Stimulated activated CD8-positive, alpha-beta memory T cell treated with anti-CD3 and anti-CD28 coated beads, Interleukin-15, amount 100 ng/mL, for 24 hours (primary cell): Measurements from ENCODE around the gene ITGB3BP.
"Not testable (repeated sequence)": the region's sequence is repeated elsewhere in the genome, so short reads cannot be mapped to it uniquely, and the experiment has no call there.

Experiments used
- DNase-seq: peaks from one replicate; pipeline ENCODE4 v3.0.0-alpha.2; 2020; ENCODE audit warnings: low read depth

The ITGB3BP gene, protein sequence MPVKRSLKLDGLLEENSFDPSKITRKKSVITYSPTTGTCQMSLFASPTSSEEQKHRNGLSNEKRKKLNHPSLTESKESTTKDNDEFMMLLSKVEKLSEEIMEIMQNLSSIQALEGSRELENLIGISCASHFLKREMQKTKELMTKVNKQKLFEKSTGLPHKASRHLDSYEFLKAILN

DNA sequence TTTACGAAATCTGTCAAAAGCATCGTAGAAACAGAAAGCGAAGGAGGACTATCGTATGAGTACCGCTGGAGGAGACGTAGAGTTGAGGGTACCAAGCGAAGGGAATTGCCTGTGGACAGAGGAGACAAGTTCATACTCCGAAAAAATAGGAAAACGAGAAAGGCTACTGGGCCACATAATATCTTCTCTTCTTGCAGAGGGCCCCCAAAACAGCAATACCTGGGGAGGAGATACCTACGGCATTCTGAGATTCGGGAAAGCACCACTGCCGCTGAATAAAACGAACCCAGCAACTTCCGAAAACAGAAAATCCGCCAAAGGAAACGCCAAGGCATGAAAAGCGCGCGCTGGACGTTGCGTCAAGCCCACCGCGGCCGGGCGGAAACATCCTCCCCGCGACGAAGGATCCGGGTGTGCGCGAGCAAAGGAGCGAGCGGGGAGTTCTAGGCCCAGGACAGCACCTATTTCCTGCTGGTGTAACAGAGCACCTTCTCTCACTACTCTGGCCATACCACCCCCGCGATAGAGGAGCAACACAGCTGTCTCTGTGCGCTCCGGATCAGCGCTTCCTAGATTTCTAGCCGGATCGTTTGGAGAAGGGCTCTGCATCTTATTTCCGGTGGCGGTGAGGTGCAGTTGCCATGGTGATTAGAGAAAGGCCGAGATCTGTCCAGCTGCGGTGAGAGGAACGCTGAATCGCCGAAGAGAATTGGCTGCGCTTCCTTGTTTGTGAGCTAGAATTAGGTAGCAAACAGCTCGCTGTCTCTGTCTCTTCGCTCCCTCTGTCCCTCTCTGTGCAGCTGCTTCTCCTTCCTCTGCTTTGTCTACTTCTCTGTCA, at the start of gene ITGB3BP, which contains the start of gene EFCAB7:
Gene ITGB3BP, minus strand, starts transcription at position 335 of the 838 bp plus-strand sequence. Its CDS starts 92 bp downstream, at position 243.
Gene EFCAB7, plus strand, starts transcription at position 635 of the 838 bp plus-strand sequence. CDS start 2,048 bp downstream, outside the sequence.
- DNase-seq, result peak; percentile 63

DNA sequence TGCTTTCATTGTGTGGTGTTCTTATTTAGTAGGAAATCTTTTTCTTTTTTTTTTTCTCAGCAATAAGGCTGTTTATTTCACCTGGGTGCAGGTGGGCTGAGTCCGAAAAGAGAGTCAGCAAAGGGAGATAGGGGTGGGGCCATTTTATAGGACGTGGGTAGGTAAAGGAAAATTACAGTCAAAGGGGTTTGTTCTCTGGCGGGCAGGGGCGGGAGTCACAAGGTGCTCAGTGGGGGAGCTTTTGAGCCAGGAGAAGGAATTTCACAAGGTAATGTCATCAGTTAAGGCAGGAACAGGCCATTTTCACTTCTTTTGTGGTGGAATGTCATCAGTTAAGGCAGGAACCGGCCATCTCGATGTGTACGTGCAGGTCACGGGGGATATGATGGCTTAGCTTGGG, 49.7 kb upstream of the ITGB3BP start:
- not testable (repeated sequence) for DNase-seq

DNA sequence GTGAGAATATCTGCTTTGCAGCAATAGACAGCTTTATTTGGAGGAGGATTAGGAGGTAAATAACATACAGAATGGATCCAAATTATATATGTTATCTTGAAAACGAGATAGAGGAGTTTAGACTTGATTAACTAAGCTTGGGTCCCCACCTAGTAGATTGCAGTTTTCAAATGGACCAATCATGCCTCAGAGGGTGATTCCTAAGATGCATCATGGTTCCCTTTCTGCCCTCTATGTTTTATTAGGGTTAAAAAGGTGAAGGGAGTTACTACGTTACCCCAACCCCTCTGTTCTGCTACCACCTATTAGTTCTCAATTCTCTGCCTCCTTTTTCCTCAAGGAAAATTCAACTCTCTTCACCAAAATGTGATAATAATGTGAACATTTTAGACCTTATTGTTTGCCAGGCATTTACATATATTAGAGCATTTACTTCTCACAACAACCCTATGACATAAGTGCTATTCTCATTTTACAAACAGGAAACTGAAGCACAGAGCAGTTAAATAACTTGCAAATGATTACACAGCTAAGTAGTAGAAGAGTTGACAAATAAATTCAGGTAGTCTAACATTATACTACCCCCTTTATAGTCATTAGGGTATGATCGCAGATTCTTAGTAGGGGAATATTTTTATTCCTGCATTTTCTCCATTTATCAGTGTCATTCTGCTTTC, 46.8 kb upstream of the ITGB3BP start:
- no peak for DNase-seq

DNA sequence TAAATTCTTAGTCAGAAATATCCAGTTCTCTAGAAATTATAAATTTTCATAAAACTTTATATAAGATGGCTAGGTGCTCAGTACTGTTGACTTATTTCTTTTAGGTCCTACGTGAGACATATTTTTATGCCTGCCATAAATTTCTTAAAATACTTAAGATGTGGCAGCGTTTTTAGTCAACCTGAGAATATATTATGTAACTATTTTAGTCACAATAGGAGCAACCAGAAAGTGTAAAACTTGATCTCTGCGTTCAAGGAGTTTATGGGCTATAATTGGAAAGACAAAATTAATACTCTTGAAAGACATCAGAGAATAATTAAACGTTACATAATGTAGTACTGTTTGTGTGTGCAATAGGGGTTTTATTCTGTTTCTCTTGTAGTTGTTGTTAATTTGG, 46.0 kb upstream of the ITGB3BP start:
- no peak for DNase-seq

DNA sequence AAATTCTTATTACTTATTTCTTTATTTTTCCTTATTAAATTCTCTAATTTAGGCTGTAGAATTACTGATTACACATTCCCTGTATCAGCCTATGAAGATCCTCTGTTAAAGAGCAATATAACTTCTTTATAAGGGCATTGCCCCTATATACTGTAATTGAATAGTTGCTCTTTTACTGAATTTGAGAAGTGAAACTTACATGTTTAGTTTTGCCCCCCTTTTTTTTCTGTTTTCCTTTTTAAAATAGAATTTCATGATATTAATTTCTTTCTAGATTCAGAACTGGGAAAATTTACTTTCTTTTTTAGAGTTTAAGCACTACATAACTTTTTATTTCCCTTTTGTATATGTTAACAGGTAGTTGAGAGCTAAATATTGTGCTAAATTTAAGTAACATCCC, 40.7 kb upstream of the ITGB3BP start:
- DNase-seq, result no peak

DNA sequence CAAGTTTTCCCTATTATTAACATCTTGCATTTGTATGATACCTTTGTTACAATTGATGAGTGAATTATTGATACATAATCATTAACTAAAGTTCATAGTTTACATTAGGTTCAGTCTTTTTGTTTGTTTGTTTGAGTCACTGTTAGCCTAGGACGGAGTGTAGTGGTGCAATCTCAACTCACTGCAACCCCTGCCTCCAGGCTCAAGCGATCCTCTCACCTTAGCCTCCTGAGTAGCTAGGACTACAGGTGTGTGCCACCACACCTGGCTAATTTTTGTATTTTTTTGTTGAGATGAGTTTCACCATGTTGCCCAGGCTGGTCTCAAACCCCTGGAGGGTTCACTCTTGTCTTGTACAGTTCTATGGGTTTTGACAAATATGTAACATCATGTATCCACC, 36.3 kb upstream of the ITGB3BP start:
- no peak for DNase-seq

DNA sequence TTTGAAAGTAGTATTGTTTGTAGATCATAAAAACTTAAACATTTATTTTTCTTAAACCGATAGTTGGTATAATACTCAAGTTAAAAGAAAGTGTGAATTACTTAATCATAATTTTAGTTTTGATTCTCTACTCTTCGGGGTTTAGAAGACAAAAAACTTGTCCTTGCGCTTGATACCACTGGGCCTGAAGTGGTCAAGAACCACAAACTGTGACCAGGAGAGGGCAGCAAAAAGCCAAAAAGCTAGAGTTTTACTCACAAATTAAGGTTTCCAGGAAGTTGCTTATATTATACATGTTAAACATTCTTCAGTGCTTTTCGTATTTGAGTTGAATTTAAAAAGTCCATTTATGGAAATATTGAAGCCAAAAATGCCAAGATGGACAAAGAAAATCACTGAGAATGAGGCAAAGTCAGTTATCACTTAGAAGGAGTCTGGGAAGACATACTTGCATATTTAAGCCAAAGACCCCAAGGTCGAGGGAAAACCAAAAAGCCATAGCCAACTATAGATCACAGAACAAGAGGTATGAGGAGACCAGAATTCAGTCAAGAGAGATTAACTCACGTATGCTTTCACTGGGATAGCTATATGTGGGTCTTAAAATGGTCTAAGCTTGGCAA, 34.5 kb upstream of the ITGB3BP start:
- no peak for DNase-seq

DNA sequence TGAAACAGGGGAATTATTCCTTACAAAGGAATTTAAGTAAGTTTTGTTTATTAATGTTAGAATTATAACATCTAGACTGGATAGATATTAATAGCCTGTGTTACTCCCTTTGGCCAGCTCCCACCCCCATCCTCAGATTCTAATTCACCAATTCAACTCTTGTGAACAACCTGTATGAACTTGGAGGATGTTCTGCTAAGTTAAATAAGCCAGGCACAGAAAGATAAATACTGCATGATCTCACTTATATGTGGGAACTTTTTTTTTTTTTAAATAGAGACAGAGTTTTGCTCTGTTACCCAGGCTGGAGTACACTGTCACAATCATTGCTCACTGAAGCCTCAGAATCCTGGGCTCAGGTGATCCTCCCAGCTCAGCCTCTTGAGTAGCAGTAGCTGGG, 32.5 kb upstream of the ITGB3BP start:
- DNase-seq, result no peak

DNA sequence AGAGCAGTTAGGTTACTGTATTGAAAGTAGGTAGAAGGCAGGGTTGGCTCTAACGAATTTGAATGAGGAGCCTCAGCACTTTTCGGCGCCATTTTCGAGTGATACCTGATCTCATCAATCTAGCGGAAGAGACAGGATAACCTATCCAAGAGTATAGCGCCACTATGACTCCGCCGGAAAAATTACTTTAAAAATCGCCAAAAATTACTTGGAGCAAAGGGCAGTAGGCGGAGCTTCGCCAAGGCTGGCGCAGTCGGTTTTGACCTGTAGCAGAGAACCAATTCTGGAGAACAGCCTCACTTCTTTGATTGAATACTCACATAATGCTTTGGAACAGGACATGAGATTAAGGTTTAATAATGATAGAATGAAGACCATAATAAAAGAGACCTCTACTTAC, 25.9 kb upstream of the ITGB3BP start:
- no peak for DNase-seq

DNA sequence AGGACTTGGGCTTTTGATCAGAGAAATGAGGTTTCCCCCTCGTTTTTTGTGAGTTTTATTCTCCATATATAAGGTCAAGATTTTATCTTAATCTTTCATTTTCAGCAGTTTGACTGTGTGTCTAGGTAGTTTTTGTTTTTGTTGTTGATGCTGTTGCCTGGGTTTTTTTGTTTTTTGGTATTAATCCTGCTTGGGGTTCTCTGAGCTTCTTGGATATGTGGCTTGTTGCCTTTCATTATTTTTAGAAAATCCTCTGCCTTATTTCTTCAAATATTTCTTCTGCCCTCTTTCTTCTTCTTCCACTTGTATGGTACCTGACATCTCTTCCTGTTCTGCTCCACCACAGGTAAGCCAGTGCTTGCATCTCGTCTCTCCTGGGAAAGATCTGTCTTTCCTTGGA, 25.3 kb upstream of the ITGB3BP start:
- DNase-seq, result no peak

DNA sequence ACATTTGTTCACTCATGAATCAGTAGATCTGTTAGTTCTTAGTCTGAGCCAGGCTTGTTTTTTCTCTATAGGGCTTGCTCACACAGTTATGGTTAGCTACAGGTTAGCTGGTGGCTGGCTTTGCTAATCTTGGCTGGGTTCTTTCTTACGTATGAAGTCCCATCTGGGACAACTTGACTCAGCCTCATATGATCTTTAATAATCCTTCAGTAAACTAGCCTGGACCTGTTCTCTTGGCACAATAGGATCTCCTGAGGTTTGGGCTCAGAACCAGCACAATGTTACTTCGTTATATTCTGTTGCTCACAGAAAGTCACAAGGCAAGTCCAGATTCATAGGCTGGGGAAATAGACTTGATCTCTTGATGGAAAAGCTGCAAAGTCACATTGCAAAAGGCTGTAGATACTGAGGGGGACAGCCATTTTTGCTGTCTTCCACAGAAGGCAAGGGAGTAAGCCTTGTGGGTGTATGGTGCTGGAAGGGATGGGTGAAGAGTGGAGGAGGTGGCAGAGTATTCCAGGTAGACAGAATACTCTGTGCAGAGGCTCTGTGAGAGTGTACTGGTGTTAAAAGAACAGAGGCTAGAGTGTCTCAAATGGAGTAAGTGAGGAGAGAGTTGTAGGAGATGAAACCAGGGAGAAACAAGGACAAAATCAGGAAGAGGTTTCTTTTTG, 24.7 kb upstream of the ITGB3BP start:
- no peak for DNase-seq

DNA sequence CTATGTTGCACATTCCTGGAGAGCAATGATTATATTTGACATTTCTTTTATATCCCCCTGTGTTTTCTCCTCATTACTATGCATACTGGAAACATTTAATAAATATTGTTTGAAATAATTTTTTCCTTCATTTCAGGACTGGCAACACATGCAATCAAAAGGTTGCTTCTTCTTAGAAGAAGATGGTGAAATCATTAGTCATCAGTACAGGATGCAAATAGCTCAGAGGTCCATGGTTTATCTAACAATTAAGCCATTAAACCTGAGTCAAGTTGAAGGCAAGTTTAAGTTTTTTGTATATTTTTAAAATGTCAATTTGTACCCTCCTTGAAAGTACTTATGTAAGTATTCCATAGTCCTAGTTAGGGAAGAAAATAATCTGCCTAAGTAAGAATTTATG, 22.8 kb upstream of the ITGB3BP start:
- no peak for DNase-seq

DNA sequence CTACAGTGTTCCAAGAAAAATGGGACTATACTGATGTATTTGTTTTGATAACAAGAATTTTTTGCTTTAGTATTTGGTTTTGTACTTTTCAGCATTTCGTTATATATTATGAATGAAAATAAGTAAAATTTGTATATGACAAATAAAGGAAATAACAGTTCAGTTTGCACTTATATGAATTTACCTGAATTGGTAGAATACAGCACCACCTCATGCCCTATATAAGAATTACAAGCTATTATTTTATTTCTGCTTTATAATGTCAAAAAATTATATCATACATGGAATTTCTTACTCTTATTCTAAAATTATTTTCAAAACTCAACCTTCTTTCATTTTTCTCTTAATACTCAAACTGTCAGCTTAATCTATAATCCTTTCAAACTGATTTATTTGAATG, 14.9 kb upstream of the ITGB3BP start:
- no peak for DNase-seq

DNA sequence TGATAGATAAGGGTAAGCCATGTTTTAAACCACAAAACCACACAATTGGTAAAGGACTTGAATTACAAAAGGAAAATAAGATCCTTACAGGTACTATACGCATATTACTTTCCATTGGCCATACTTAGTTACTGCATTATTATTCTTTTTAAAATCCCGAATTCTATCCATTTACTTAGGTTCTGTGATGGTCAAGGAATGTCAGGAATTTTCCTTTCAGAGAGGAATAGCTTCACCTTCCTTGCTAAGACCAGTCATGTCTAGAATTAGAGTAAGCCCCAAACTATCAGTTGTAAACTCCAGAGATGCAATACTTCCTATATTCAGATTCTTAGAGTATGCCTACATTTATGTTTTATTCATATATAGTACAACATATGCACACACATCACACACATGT, 14.0 kb upstream of the ITGB3BP start:
- no peak for DNase-seq

DNA sequence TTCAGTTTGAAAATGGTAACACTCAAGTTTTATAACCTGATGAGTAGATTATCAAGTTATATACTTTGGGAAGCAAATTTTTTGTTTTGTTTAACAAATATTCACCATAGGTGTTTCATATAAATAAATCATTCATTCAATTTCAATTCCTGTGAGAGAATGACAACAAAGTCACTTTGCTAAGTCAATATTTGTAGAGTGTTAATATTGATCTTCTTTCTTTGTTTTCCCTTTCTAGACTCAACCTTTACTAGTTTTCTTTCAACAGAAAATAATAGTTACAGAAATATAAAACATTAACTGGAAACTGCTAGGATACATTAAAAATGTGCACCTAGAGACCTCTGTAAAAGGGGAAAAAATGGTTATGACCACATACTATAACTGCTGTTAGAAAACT, 11.4 kb upstream of the ITGB3BP start:
- no peak for DNase-seq

DNA sequence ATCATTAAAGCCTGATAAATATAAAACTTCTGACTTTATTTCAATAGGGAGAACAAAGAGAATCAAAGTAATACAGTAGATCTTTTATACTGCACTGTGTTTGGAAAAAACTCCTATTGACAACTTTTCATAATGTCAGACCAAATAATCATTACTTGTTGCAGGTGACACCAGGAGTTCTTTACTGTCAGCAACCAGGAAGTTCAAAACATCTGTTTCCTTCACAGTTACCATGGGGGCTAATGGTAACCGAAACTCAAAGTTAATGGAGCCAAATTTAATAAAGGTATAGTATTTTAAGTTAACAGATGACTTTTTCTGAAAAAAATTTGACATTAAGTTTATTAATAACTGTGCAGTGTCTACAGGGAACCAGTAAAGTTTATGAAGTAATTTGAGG, 10.9 kb upstream of the ITGB3BP start:
- no peak for DNase-seq

DNA sequence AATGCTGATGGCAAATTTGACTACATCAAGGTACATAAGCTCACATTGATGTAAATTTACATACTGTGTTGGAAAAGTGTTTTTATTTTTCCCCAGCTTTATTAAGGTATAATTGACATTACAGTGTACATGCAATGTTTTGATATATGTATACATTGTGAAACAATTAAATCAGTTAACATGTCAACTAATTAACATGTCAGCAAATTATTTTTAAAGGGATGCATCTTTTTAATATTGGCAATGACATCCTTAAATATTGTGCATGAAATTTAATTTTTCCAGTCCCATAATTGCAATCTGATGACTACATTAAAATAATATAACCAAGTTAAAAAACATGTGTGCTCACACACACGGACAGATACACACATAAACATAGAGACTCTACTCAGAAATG, 9.7 kb upstream of the ITGB3BP start:
- no peak for DNase-seq

DNA sequence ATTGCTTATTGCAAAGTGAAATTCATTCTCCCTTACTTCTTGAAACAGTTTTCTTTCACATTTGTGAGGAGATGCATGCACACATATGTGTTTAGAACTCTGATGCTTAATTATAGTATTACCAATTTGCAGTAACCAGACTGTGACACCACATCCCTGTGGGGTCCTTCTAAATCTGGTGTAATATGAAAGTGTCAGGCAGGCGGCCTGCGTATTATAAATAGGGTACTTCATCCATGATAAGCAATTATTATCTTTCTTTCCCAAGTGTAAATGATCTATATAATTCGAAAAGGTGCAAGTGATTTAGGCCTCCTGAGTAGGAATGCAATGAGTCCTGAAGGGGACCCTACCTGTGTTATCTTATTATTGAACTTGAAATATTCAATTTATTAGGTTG, 1.2 kb upstream of the ITGB3BP start:
- DNase-seq, result no peak

DNA sequence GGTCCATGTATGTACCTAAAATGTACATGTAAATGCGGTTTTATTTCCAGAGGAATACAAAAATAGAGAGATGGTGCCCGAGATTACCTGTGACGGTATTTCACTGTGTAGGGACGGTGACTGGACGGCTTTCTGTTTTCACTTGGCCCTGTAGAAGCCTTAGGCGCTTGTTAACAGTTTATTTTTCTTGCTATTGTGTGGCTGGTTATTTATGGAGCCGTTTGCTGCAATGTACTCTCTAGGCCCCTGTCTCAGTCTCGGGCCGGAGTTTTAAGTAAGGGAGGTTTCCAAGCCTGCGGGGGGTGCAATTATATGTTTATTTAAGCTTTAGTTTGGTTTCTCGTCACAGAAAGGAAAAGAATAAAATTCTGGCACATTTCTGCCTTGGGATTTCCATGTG, 713 bp upstream of the ITGB3BP start:
- no peak for DNase-seq

DNA sequence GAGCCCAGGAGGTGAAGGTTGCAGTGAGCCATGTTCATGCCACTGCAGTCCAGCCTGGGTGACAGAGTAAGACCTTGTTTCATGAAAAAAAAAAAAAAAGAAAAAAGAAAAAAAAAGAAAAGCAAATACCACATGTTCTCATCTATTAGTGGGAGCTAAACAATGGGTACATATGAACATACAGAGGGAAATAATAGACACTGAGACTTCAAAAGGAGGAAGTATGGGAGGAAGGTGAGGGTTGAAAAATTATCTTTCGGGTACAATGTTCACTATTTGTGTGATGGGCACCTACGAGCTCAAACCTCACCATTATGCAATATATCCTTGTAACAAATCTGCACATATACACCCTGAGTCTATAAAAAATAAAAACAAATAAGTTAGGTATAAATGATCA, 6.4 kb downstream of the ITGB3BP start:
- DNase-seq, result no peak

DNA sequence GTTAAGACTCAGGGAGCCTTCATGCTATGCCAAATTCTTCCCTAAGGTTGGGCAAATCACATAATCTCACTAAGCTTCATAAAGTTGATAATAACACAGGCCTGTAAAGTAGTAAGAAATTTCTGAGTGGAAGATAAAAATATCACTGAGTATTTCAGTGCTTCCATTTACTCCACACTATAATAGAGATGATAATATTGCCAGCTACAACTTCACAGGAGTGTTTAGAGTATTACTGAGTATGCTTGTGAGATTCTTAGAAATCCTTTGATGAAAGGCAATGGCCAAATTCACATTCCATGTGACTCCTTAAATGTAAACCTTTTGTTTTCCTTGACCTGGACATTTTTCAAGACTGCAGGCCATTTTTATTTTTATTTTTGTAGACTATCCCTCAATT, 10.4 kb downstream of the ITGB3BP start:
- no peak for DNase-seq

DNA sequence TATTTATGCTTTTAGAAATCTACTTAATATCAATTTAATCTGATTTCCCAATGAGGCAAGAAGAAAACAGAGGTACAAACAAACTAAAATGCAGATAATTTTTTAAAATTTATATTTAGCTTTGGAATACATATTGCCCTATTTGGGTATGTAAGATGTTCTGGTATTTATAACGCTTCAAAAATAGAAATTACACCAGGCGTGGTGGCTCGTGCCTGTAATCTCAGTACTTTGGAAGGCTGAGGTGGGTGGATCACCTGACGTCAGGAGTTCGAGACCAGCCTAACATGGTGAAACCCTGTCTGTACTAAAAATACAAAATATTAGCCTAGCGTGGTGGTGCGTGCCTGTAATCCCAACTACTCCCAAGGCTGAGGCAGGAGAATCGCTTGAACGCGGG, 13.3 kb downstream of the ITGB3BP start:
- no peak for DNase-seq
